ENCODE results near the gene APOL3. TPM values are rescaled to one million over a fixed set of nuclear protein-coding genes. Genes with fewer than 3 reads are reported as not detected.
"Not testable (repeated sequence)": the region's sequence is repeated elsewhere in the genome, so short reads cannot be mapped to it uniquely, and the experiment has no call there.

APOL3 gene
- total RNA-seq, 1 donor from 2014 or later: 2.3 TPM

- H3K9me3 Mint-ChIP-seq (ENCODE audit: unreplicated experiment): peaks cover 19% of the 10 kb centered on the region
- FAIRE-seq: no peak
These were observed 48.4 kb upstream of the APOL3 start for GRCh38 chr22:36208914-36209313.

GRCh38 chr22:36208162-36208765, 47.7 kb upstream of the APOL3 start:
- Histone ChIP-seq H3K4me1 (ENCODE audit: insufficient read depth, low read length) (peaks cover 8% of the 10 kb centered on the region), H3K4me2 (ENCODE audit: low read length) (no peak overlapping the region), H3K27me3 (ENCODE audit: insufficient read depth, low read length) (peaks cover 4% of the 10 kb centered on the region), H2AFZ (ENCODE audit: low read depth, low read length) (no peak overlapping the region), H3K36me3 (ENCODE audit: insufficient read depth, low read length) (no peaks in the 10 kb centered on the region), H4K20me1 (ENCODE audit: insufficient read depth, low read length) (no peaks in the 10 kb centered on the region), H3K9ac (ENCODE audit: low read length) (no peak overlapping the region), H3K4me3 (ENCODE audit: insufficient read depth, low read depth, low read length) (no peak overlapping the region), H3K79me2 (ENCODE audit: insufficient read depth, low read length) (no peaks in the 10 kb centered on the region), H3K9me3 (ENCODE audit: insufficient read depth, low read depth, low read length) (no peaks in the 10 kb centered on the region), H3K27ac (ENCODE audit: low read depth, low read length) (no peak overlapping the region)
- H3K9me3 Mint-ChIP-seq (ENCODE audit: unreplicated experiment): peaks cover 16% of the 10 kb centered on the region
- TF ChIP-seq EZH2 (IDR thresholded peaks at IDR 0.05; ENCODE audit: insufficient read depth, low read length): no peak
- DNase-seq (ENCODE audit: low read depth) (no peak), FAIRE-seq (no peak)
- peaks cover 43% of the 10 kb centered on the region for H3K27me3 Mint-ChIP-seq (ENCODE audit: low read depth, unreplicated experiment)
- H3K36me3 Mint-ChIP-seq (ENCODE audit: low read depth, unreplicated experiment): peaks cover 9% of the 10 kb centered on the region
- no peak overlapping the region for H3K4me3 Mint-ChIP-seq (ENCODE audit: unreplicated experiment)
- peaks cover 2% of the 10 kb centered on the region for H3K4me1 Mint-ChIP-seq (ENCODE audit: low read depth, unreplicated experiment)
- H3K27ac Mint-ChIP-seq (ENCODE audit: unreplicated experiment): no peak overlapping the region

More at GRCh38 chr22:36208914-36209313, 48.4 kb upstream of the APOL3 start:
- TF ChIP-seq EZH2 (IDR thresholded peaks at IDR 0.05; ENCODE audit: insufficient read depth, low read length) (no peak), CTCF (IDR thresholded peaks at IDR 0.05; ENCODE audit: insufficient read depth, low read depth, low read length) (no peak)
- Histone ChIP-seq H3K4me2 (ENCODE audit: low read length) (no peak overlapping the region), H3K27me3 (ENCODE audit: insufficient read depth, low read length) (peaks cover 6% of the 10 kb centered on the region), H3K79me2 (ENCODE audit: insufficient read depth, low read length) (no peaks in the 10 kb centered on the region), H3K36me3 (ENCODE audit: insufficient read depth, low read length) (no peaks in the 10 kb centered on the region), H3K9ac (ENCODE audit: low read length) (no peak overlapping the region), H3K9me3 (ENCODE audit: insufficient read depth, low read depth, low read length) (no peaks in the 10 kb centered on the region), H3K4me1 (ENCODE audit: insufficient read depth, low read length) (peaks cover 8% of the 10 kb centered on the region), H3K27ac (ENCODE audit: low read depth, low read length) (no peak overlapping the region), H2AFZ (ENCODE audit: low read depth, low read length) (no peak overlapping the region), H4K20me1 (ENCODE audit: insufficient read depth, low read length) (no peaks in the 10 kb centered on the region), H3K4me3 (ENCODE audit: insufficient read depth, low read depth, low read length) (no peak overlapping the region)
- Mint-ChIP-seq H3K4me3 (ENCODE audit: unreplicated experiment) (no peak overlapping the region), H3K27ac (ENCODE audit: unreplicated experiment) (no peak overlapping the region), H3K27me3 (ENCODE audit: low read depth, unreplicated experiment) (peaks cover 43% of the 10 kb centered on the region), H3K4me1 (ENCODE audit: low read depth, unreplicated experiment) (peaks cover 2% of the 10 kb centered on the region), H3K36me3 (ENCODE audit: low read depth, unreplicated experiment) (peaks cover 9% of the 10 kb centered on the region)
- DNase-seq (ENCODE audit: low read depth): no peak

GRCh38 chr22:36206255-36206654, 45.7 kb upstream of the APOL3 start:
- peaks cover 32% of the 10 kb centered on the region for H3K27me3 Mint-ChIP-seq (ENCODE audit: low read depth, unreplicated experiment)
- no peak overlapping the region for H3K4me3 Mint-ChIP-seq (ENCODE audit: unreplicated experiment)
- DNase-seq (ENCODE audit: low read depth) (no peak), FAIRE-seq (no peak)
- Histone ChIP-seq H3K9me3 (ENCODE audit: insufficient read depth, low read depth, low read length) (no peaks in the 10 kb centered on the region), H3K36me3 (ENCODE audit: insufficient read depth, low read length) (no peaks in the 10 kb centered on the region), H3K27me3 (ENCODE audit: insufficient read depth, low read length) (no peaks in the 10 kb centered on the region), H3K4me1 (ENCODE audit: insufficient read depth, low read length) (peaks cover 6% of the 10 kb centered on the region), H3K27ac (ENCODE audit: low read depth, low read length) (no peak overlapping the region), H4K20me1 (ENCODE audit: insufficient read depth, low read length) (no peaks in the 10 kb centered on the region), H3K4me3 (ENCODE audit: insufficient read depth, low read depth, low read length) (no peak overlapping the region), H2AFZ (ENCODE audit: low read depth, low read length) (no peak overlapping the region), H3K9ac (ENCODE audit: low read length) (no peak overlapping the region), H3K4me2 (ENCODE audit: low read length) (no peak overlapping the region), H3K79me2 (ENCODE audit: insufficient read depth, low read length) (no peaks in the 10 kb centered on the region)
- peaks cover 14% of the 10 kb centered on the region for H3K9me3 Mint-ChIP-seq (ENCODE audit: unreplicated experiment)
- no peak overlapping the region for H3K27ac Mint-ChIP-seq (ENCODE audit: unreplicated experiment)
- H3K4me1 Mint-ChIP-seq (ENCODE audit: low read depth, unreplicated experiment): peaks cover 2% of the 10 kb centered on the region
- peaks cover 9% of the 10 kb centered on the region for H3K36me3 Mint-ChIP-seq (ENCODE audit: low read depth, unreplicated experiment)
- TF ChIP-seq EZH2 (IDR thresholded peaks at IDR 0.05; ENCODE audit: insufficient read depth, low read length) (no peak), CTCF (IDR thresholded peaks at IDR 0.05; ENCODE audit: insufficient read depth, low read depth, low read length) (no peak)

- not testable (repeated sequence) for H3K27ac Mint-ChIP-seq (ENCODE audit: unreplicated experiment); DNase-seq (ENCODE audit: low read depth); H2AFZ ChIP-seq (ENCODE audit: low read depth, low read length); H3K9ac ChIP-seq (ENCODE audit: low read length); H3K4me2 ChIP-seq (ENCODE audit: low read length); H3K4me1 ChIP-seq (ENCODE audit: insufficient read depth, low read length); H3K9me3 ChIP-seq (ENCODE audit: insufficient read depth, low read depth, low read length); H3K36me3 Mint-ChIP-seq (ENCODE audit: low read depth, unreplicated experiment); H3K36me3 ChIP-seq (ENCODE audit: insufficient read depth, low read length); H3K27ac ChIP-seq (ENCODE audit: low read depth, low read length); H4K20me1 ChIP-seq (ENCODE audit: insufficient read depth, low read length); H3K4me1 Mint-ChIP-seq (ENCODE audit: low read depth, unreplicated experiment); FAIRE-seq; H3K79me2 ChIP-seq (ENCODE audit: insufficient read depth, low read length); H3K4me3 ChIP-seq (ENCODE audit: insufficient read depth, low read depth, low read length); H3K27me3 ChIP-seq (ENCODE audit: insufficient read depth, low read length)
- Mint-ChIP-seq H3K9me3 (ENCODE audit: unreplicated experiment) (peaks cover 14% of the 10 kb centered on the region), H3K27me3 (ENCODE audit: low read depth, unreplicated experiment) (peaks cover 29% of the 10 kb centered on the region), H3K4me3 (ENCODE audit: unreplicated experiment) (peak overlapping the region; percentile 27)
These were observed 45.0 kb upstream of the APOL3 start for GRCh38 chr22:36205573-36205972.
